MM.1S (cell line): ENCODE results near the gene CLTCL1.

ENCODE experiments used
- CTCF ChIP-seq: fragments of 300-600 bp; sonication (generic); IDR thresholded peaks from 2 replicates; pipeline ENCODE4 v1.5.1; 2016; ENCODE audit warnings: antibody characterized with exemption, low read length, mixed read lengths
- EZH2 ChIP-seq: fragments of 300-600 bp; sonication (generic); optimal IDR thresholded peaks from 2 replicates; pipeline ENCODE3; 2017; ENCODE audit warnings: low read depth, mild to moderate bottlenecking, antibody characterized with exemption, low read length, mixed read lengths

DNA sequence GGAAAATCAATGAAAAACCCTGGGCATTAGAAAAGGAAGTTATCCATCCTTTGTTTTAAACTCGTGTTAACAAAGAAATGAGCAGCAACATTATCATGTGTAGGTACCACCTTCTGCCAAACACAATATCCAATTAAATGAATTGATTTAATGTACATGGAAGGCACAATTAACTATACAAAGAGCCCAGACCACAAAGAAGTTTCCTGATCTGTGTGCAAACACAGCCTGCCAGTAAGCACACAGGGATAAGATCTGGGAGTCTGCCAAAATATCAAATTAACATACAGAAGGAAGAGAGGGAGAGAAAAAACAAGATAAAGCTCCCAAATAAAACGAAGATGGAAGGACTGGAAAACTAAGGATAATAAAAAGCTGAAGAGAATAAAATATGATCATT lies 58.9 kb downstream of the CLTCL1 start:
- TF ChIP-seq CTCF (no peak), EZH2 (no peak)
